Retinal pigment epithelial cell (primary cell): ENCODE measurements around the gene CSTF1.

ENCODE experiments used
- DNase-seq: peaks from one replicate; pipeline ENCODE4 v3.0.0-alpha.2; 2010; ENCODE audit warnings: low read depth
- H3K4me3 ChIP-seq: 2 replicates; pipeline ENCODE4 v1.5.1; 2011; ENCODE audit warnings: mild to moderate bottlenecking, low read length, control low read depth, moderate library complexity
- CTCF ChIP-seq: conservative IDR thresholded peaks from 2 replicates; pipeline ENCODE4 v1.5.1; 2011; ENCODE audit warnings: low read depth, low read length, control low read depth, inconsistent platforms

CSTF1 gene

GRCh38 chr20:56348746-56349145 lies 43.7 kb upstream of the CSTF1 start:
- H3K4me3 ChIP-seq, result no peak overlapping the region
- no peak for TF ChIP-seq CTCF
- no peak for DNase-seq

GRCh38 chr20:56350842-56351241 lies 41.6 kb upstream of the CSTF1 start:
- DNase-seq, result no peak
- no peak for TF ChIP-seq CTCF
- H3K4me3 ChIP-seq, result no peak overlapping the region

- no peak for DNase-seq
Measured at GRCh38 chr20:56352345-56353055, 39.9 kb upstream of the CSTF1 start.

GRCh38 chr20:56353356-56353755 lies 39.1 kb upstream of the CSTF1 start:
- no peak overlapping the region for H3K4me3 ChIP-seq
- DNase-seq, result no peak
- no peak for TF ChIP-seq CTCF

More at GRCh38 chr20:56352345-56353055, 39.9 kb upstream of the CSTF1 start:
- TF ChIP-seq CTCF, result no peak
- H3K4me3 ChIP-seq, result no peak overlapping the region

GRCh38 chr20:56358070-56358469 lies 34.4 kb upstream of the CSTF1 start:
- TF ChIP-seq CTCF, result no peak
- H3K4me3 ChIP-seq, result peak overlapping the region; percentile 43
- DNase-seq, result no peak

GRCh38 chr20:56358600-56359211 lies 33.7 kb upstream of the CSTF1 start, which contains the start of gene FAM210B:
Gene FAM210B, plus strand, starts transcription at chr20:56358974. Its CDS starts 32 bp downstream, at chr20:56359006.
- DNase-seq, result peak; percentile 59
- TF ChIP-seq CTCF, result no peak
- H3K4me3 ChIP-seq, result peak within 1 kb of the TSS; percentile 80
